Ecto neural progenitor cell (in vitro differentiated cells): Measurements from ENCODE around the gene ERCC3.
"Not testable (repeated sequence)": the region's sequence is repeated elsewhere in the genome, so short reads cannot be mapped to it uniquely, and the experiment has no call there.

Source experiments
- DNase-seq: peaks from one replicate; pipeline ENCODE4 v3.0.0-alpha.2; 2018; ENCODE audit warnings: low spot score

Gene ERCC3

DNA sequence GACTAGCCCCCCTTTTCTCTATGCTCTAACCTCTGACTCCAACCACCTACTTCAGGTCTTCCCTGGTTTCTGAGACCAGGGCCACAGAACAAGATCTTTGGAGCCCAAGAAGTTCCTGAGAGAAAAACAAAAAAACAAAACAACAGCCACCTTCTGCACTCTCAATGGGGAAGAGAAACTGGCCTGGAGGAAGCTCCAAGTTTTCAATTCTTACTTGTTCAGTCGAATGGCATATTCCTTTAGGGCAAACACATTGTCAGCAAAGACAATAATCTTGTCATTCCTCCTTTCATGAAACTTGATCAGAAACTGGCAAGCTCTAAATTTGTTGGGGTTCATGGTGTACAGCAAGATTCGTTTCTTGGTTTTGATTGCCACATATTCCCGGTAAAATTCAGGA, 15.0 kb downstream of the ERCC3 start:
- DNase-seq = no peak

DNA sequence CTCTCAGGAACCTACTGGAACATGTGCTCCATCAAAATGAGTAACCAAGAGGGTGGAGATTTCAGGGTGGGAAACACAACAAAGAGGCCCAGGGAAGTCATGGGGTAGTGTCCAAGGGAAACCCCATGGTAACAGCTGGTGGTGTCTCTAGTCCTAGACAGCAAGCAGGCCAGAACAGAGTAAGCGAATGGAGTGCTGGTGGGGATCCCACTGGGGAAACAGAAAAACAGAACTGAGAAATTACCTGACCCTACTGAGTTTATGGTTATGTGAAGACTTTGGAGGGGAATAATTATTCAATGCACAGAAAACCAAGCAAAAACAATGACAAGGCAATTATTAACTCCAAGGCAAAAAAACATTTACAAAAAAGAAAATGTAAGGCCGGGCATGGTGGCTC, 16.9 kb downstream of the ERCC3 start:
- no peak for DNase-seq

GRCh38 chr2:127275789-127276188, 18.2 kb downstream of the ERCC3 start:
- DNase-seq = no peak

- no peak for DNase-seq
These were observed 18.6 kb downstream of the ERCC3 start for GRCh38 chr2:127275356-127275755.

DNA sequence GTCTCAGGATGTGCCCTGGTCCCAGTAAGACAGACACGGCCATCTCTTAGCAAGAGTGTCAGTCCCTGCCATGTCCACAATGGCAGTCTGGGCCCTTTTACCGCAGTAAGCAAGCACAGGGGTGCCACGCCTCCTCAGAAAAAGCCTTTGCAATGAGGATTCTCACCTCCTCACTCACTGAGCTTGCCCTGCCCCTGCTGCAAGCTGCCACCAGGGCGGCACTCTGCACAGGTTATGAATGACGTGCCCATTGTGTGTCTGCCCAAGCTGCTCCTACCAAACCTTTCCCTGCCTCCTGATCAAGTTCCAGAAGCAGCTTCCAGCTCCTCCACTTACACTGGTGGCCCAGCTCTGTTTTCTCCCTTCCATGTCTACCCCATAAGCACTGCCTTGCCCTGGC, 23.3 kb downstream of the ERCC3 start:
- no peak for DNase-seq

GRCh38 chr2:127261804-127262406, 32.0 kb downstream of the ERCC3 start:
- no peak for DNase-seq

- no peak for DNase-seq
These were observed 34.6 kb downstream of the ERCC3 start for GRCh38 chr2:127259355-127259754.

DNA sequence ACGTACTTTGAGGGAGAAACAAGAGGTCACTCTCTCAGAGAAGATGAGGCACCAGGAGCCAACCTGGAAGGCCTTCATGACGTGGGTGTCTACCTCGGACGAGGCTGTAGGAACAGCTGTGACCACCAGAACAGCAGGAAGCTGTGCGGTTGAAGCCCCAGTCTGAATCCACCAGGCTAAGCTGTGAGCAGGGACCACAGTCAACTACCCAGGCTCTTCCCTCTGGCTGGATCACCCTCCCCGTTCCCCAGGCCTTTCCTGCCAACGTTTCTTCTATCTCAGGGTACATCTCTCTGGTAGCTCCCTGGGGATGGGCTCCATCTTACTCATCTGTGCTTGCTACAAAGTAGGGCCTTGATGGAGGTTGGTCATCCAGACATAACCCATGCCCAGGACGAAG, 37.1 kb downstream of the ERCC3 start:
- DNase-seq = no peak

- DNase-seq = no peak
These were observed 37.6 kb downstream of the ERCC3 start for GRCh38 chr2:127256381-127256780.

DNA sequence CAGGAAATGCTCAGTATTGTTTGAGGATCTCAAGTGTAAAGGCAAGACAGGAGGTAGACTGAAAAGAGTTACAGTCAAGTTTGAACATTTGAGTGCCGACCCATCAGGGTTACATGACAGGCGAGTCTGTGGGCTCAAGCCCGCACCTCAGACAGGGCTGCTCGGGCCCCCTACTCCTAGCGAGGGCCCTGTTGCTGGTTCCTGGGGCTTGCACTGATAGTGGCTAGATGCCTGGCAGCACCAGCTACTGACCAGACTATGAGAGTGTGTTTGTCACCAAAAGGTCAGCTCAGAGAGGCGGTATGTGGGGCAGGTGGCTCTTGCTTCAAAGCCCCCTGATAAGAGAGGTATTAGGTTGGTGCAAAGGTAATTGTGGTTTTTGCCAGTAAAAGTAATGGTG, 38.2 kb downstream of the ERCC3 start:
- DNase-seq = no peak

- DNase-seq = no peak
These were observed 38.8 kb downstream of the ERCC3 start for GRCh38 chr2:127255146-127255545.

- DNase-seq = no peak
These were observed 39.5 kb downstream of the ERCC3 start for GRCh38 chr2:127254386-127254981.

- DNase-seq = not testable (repeated sequence)
These were observed 52.8 kb downstream of the ERCC3 start for GRCh38 chr2:127241184-127241583.

DNA sequence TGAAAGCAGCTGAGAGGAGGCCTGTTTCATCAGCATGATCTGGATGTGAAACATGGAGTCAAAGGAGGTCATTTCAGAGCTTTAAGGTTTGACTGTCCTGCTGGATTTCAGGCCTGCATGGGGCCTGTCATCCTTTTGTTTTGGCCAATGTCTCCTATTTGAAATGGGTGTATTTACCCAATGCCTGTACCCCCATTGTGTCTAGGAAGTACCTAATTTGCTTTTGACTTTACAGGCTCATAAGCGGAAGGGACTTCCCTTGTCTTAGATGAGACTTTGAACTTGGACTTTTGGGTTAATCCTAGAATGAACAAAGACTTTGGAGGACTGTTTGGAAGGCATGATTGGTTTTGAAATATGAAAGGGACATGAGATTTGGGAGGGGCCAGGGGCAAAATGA, 54.5 kb downstream of the ERCC3 start:
- DNase-seq = no peak

DNA sequence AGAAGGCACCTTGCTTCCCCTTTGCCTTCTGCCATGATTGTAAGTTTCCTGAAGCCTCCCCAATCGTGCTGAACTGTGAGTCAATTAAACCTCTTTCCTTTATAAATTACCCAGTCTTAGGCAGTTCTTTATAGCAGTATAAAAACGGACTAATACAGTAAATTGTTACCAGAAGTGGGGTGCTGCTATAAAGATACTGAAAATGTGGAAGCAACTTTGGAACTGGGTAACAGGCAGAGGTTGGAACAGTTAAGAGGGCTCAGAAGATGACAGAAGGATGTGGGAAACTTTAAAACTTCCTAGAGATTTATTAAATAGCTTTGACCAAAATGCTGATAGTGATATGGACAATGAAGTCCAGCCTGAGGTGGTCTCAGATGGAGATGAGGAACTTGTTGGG, 56.2 kb downstream of the ERCC3 start:
- not testable (repeated sequence) for DNase-seq

DNA sequence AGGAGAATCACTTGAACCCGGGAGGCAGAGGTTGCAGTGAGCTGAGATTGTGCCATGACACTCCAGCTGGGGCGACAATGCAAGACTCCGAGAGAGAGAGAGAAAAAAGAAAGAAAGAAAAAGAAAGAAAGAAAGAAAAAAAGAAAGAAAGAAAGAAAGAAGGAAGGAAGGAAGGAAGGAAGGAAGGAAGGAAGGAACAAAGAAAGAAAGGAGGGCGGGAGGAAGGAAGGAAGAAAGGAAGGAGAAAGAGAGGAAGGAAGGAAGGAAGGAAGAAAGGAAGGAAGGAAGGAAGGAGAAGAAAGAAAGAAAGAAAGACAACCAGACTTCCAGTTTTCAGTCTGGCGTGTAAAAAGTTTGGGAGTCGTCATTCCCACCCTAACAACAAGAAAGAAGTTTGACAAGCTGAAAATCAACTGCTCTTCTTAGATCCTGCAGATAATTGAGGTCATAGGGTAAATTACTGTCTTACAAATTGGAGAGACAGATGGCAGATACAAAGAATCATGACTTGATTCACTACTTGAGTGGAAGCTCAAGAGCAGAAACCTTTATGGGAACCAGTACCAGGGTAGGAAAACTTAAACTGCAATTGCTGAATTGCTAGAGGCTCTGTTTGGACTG, 58.8 kb downstream of the ERCC3 start:
- DNase-seq = no peak

DNA sequence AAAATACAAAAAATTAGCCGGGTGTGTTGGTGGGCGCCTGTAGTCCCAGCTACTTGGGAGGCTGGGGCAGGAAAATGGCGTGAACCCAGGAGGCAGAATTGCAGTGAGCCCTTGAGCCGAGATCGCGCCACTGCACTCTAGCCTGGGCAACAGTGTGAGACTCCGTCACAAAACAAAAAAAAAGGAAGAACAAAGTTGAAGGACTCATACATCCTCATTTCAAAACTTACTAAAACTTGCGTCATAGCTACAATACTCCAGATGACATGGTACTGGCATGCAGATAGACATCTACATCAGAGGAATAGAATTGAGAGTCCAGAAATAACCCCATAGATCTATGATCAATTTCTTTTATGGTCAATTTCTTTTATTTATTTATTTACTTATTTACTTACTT, 60.2 kb downstream of the ERCC3 start:
- no peak for DNase-seq

DNA sequence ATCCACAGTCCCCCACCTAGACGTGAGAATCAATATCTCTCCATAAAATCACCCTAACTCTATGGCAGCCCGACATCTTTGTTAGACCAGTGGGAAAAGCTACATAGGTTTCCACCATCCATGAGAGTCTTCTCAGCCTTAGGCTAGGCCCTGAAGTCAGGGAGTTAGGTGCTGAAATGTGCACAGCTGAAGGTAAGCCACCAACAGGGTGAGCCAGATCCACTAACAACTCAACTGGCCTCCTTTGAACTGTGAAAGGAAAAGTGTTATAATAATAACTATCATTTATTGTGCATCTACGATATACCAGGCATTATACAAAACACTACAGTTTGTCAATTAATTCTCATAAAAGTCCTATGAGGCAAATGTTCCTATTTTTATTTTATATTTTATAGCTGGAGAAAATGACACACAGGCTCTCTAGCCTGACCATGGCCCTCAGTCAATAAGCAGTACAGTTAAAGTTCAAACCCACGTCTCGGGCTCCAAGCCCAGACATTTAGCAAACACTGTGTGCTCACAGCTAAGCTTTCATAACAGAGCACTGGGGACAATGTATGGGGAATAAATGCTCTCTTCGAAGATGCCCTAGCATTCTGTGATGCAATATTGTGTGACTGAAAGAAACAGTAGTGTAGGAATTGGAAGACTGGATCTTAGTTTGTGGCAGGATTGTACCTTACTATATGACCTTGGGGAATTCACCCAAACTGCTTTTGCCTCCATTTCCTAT, 62.6 kb downstream of the ERCC3 start:
- DNase-seq = no peak

- no peak for DNase-seq
These were observed 64.4 kb downstream of the ERCC3 start for GRCh38 chr2:127229555-127229954.

DNA sequence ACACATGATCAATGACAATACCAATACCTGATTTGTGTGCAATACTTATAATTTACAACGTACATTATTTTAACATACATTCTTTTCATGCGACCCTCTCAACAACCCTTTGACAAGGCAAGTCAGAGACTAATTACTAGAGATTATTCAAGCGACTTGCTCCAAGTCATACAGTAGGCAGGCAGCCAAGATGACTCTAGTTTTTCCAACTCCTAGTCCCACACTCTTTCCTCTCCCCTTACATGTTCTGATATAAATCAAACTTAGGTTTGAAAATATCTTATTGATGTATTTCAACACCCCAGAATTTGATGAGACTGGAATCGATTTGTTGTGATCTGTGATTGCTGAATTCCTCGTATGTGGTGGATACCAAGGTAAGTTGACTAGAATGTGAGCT, 65.8 kb downstream of the ERCC3 start:
- no peak for DNase-seq

DNA sequence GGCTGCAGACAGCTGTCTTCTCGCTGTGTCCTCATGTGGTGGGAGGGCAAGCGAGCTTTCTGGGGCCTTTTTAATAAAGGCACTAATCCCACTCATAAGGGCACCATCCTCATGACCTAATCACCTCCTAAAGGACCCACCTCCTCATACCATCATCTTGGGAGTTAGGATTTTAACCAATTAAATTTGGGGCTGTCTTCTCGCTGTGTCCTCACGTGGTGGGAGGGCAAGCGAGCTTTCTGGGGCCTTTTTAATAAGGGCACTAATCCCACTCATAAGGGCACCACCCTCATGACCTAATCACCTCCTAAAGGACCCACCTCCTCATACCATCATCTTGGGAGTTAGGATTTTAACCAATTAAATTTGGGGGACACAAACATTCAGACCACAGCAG, 66.7 kb downstream of the ERCC3 start:
- DNase-seq = not testable (repeated sequence)

DNA sequence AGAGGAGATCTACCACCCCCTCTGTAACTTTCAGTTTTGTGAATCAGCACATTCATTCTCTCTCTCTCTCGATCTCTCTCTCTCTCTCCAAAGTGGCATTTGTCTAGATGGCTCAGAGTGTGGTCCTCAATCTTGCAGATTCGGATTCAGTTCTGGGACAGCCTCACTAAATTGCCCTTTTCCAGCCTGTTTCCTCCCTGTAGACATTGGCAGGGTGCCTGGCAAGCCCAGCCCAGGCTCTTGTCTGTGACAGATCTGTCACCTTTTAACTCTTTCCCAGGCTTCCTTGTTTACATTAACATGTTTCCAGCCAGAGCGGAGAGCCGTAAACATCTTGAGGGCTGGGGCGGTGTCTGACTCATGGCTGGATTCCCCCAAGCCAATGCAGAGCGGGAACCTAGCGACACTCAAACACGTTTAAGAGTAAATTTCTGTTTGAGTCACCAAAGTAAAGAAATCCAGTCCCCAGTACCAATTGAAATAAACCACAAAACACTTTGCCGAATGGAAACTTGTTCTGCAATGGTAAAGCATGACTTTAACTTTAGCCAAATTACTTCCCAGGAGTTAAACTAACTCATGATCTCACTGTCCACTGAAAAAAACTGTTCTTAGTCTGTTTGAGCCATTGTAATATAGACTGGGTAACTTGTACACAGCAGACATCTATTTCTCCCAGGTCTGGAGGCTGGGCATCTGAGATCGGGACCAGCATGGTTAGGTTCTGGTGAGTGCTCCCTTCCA, 67.3 kb downstream of the ERCC3 start:
- DNase-seq = no peak

DNA sequence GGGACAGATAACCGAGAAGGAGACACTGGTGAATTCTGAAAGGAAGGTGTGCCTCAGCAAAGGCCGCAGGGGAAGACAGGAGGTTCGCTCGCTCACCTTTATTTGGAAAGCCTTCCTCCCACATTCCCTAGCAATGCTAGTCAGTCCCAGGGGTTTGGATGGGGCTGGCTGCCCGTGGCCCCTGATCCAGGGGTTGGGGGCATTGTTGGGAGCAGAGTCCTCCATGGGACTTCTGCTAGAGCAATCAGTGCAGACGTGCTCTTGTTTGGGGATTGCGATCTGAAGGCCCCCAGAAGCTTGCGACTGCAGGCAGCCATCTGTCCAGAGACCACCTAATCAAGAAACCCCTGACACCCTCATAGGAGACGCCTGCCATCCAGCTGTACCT, 67.8 kb downstream of the ERCC3 start:
- no peak for DNase-seq
